Skeletal muscle satellite cell (primary cell): Measurements from ENCODE around the gene CDK5R2.
A peak's percentile ranks its signal among the peaks of the same experiment; 100 is the strongest.

ENCODE experiments used
- H3K27me3 ChIP-seq: 2 replicates; pipeline ENCODE4 v1.7.0; 2013; ENCODE audit warnings: low read length; ENCODE audit not compliant: control insufficient read depth, insufficient read depth
- H3K36me3 ChIP-seq: 2 replicates; pipeline ENCODE4 v1.7.0; 2013; ENCODE audit warnings: mild to moderate bottlenecking, control low read depth, low read length; ENCODE audit not compliant: insufficient read depth
- H3K4me1 ChIP-seq: 2 replicates; pipeline ENCODE4 v1.7.0; 2013; ENCODE audit warnings: low read length; ENCODE audit not compliant: control insufficient read depth, insufficient read depth
- H3K4me2 ChIP-seq: 2 replicates; pipeline ENCODE4 v1.7.0; 2013; ENCODE audit warnings: mild to moderate bottlenecking, low read length
- H3K4me3 ChIP-seq: 2 replicates; pipeline ENCODE4 v1.7.0; 2013; ENCODE audit warnings: low read length
- H3K9ac ChIP-seq: 2 replicates; pipeline ENCODE4 v1.7.0; 2013; ENCODE audit warnings: mild to moderate bottlenecking, low read depth, low read length, moderate library complexity
- H3K9me3 ChIP-seq: replicated peaks from 2 replicates; pipeline ENCODE4 v1.7.0; 2013; ENCODE audit warnings: mild to moderate bottlenecking, control low read depth, low read length

CDK5R2 gene

DNA sequence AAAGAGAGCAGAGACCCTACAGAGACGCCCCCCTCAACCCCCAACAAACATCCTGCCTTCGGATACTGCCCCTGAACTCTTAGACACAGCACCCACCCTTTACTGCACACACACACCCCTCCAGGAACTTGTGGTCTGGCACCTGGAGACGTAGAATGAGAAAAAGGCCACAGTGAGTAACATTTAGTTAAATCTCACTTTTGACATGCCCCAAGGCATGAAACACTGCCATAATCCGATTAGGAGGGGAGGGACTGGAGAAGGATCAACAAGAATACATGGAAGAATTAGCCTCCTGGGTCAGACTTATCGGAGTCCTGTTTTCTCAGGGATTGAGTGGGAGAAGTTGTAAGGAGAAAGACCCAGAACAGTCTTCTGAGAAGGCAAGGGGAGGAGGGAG lies 4.1 kb downstream of the CDK5R2 start:
- H3K9me3 ChIP-seq, result no peaks in the 10 kb centered on the region
- no peak overlapping the region for H3K9ac ChIP-seq
- H3K4me2 ChIP-seq, result peak overlapping the region; percentile 58
- peaks cover 62% of the 10 kb centered on the region for H3K27me3 ChIP-seq
- H3K4me3 ChIP-seq, result peak overlapping the region; percentile 28
- peaks cover 22% of the 10 kb centered on the region for H3K4me1 ChIP-seq
- no peaks in the 10 kb centered on the region for H3K36me3 ChIP-seq

DNA sequence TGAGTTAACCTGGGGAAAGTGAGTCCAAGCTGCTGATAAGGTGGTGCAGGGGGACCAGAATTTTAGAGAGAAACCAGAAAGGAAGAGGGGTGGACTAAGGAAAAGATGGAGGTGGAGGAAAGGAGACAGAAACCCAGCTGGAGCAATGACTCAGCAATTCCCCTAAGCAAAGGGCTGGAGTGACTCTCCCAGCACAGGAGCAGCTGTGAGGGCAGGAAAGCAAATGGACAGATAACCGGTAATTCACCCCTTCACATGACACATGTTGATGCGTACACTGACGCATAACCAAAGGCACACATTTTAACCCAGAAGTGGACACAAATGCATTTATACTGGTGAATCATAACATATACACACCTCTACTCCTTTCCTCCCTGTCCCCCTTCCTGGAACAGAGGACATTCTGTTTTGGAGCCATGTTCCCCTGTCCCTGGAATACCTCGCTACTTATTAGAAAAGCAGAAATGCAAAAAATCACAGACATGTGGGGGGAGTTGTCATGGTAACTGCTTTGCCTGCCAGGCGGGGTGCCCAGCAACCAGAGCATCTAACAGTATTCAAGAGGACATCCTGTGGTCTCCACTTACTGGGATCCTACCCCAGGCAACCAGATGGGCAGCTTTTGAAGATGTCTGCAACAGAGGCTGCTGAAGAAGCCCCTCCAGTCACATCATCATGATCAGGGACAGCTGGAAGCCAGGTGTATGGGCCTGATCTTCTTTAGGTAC lies 4.7 kb downstream of the CDK5R2 start:
- Histone ChIP-seq H3K4me1 (peaks cover 22% of the 10 kb centered on the region), H3K9me3 (no peaks in the 10 kb centered on the region), H3K4me3 (peak overlapping the region; percentile 28), H3K9ac (no peak overlapping the region), H3K4me2 (peak overlapping the region; percentile 58), H3K36me3 (no peaks in the 10 kb centered on the region), H3K27me3 (peaks cover 56% of the 10 kb centered on the region)

DNA sequence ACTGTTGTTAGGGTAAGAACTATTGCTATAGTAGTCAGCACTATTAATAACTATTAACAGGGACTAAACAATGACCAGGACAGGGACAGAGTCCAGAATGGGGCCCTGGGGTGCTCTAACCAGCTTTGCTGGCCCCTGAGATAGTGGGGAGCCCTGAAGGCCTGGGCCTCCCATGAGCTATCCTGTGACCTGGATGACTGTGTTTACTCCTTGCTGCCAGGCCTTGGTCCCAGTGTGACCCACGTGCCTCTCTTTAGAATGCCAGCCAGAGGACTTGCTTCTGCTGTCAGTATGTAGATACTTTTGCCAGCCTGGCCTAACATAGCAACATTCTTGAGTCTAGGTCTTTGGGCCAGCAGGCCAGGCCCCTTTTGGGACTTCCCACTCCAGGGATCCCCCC lies 11.4 kb downstream of the CDK5R2 start:
- Histone ChIP-seq H3K27me3 (peaks cover 65% of the 10 kb centered on the region), H3K4me3 (no peak overlapping the region), H3K4me2 (no peak overlapping the region), H3K9ac (no peak overlapping the region), H3K36me3 (no peaks in the 10 kb centered on the region), H3K9me3 (no peaks in the 10 kb centered on the region), H3K4me1 (no peaks in the 10 kb centered on the region)

DNA sequence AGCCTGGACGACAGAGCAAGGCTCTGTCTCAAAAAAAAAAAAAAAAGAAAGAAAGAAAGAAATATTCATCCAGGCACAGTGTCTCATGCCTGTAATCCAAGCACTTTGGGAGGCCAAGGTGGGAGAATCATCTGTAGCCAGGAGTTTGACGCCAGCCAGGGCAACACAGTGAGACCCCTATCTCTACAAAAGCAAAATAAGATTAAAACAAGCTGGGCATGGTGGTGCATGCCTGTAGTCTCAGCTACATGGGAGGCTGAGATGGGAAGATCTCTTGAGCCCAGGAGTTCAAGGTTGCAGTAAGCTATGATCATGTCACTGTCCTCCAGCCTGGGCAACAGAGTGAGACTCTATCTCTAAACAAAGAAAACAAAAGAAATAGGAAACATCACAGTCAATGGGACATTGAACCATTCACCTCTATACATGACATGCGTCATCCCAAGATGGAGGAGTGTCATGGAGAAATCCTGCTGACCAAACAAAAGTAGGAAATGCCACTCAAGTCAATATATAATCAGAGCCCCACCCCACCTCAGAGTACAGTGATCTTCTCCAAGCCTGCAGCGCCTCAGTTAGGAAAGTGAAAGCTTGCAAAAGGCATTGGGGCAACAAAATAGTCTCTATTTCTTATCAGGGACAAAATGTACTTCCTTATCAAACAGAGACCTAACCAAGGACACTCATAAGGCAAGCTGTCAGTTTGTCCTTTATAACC lies 15.8 kb downstream of the CDK5R2 start:
- no peaks in the 10 kb centered on the region for H3K9me3 ChIP-seq
- no peak overlapping the region for H3K9ac ChIP-seq
- peaks cover 70% of the 10 kb centered on the region for H3K27me3 ChIP-seq
- no peaks in the 10 kb centered on the region for H3K4me1 ChIP-seq
- H3K36me3 ChIP-seq, result no peaks in the 10 kb centered on the region
- no peak overlapping the region for H3K4me2 ChIP-seq
- no peak overlapping the region for H3K4me3 ChIP-seq

DNA sequence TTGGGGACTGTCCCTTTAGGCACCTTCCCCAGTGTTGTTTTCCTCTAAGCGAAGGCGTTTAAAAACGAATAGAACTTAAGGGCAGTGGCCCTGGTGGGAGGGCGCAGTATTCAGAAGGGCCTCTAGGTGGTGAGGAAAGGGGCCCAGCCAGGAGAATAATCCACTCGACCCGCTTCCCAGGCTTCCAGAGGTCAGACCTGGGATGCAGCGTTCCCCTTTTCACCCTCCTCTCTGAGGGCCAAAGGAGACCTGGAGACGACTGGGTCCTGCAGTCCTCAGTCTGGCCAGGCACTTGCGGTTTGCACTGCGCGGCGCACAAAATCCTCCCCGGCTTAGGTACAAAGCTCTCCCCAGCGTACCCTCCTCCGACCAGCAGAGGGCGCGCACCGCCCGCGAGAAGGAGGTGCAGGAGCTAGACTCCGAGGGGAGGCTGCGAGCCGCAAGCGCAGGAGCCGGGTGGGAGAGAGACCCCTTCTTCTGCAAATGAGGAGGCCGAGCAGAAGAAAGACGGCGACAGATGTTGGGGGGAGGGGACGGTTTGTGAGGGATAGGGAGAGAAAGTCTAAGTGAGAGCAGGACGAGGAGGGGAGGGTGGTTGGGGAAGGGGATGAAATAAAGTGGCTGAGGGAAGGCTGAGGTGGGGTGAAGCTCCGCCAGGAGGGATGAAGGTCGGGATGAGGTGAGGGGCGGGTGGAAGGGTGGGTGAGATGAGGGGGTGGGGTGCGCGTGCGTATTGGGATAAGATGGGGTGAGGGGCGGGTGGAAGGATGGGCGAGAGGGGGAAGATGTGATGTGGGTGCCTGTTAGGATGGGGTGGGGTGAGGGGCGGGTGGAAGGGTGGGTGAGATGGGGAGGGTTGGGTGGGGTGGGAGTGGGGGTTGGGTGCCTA lies 20.6 kb downstream of the CDK5R2 start:
- H3K4me1 ChIP-seq, result peaks cover 9% of the 10 kb centered on the region
- H3K27me3 ChIP-seq, result peaks cover 79% of the 10 kb centered on the region

DNA sequence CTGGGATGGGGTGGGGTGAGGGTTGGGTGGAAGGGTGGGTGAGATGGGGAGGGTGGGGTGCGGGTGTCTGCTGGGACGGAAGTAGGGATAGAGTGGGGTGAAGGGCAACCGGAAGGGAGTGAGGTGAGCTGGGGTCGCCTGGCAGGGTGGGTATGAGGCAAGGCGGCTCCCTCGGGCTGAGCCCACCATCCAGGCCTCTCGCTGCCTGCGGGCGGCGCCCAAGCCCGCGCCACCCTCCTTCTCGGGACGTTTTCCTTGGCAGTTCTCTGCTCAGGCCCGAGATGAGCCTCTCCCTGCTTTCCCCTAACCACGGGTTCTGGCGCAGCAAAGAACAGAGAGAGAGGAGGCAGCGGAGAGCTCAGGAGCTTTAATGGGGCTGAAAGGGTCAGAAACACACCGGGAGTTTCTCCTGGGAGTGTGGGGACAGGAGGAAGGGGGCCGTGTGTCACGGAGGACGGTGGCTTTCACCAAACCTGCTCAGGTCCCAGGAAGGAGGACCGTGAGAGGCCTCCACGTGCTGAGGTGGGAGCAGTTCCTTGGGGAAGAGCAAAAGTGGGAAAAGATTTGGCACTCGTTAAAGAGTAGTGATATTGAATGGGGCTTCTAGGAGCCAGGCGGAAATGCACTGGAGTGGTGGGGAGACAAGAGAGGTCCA lies 21.4 kb downstream of the CDK5R2 start:
- Histone ChIP-seq H3K4me3 (no peak overlapping the region), H3K36me3 (no peaks in the 10 kb centered on the region), H3K4me2 (no peak overlapping the region), H3K9ac (no peak overlapping the region), H3K27me3 (peaks cover 77% of the 10 kb centered on the region), H3K9me3 (no peaks in the 10 kb centered on the region), H3K4me1 (peaks cover 9% of the 10 kb centered on the region)

More for the DNA sequence above, 20.6 kb downstream of the CDK5R2 start:
- peak overlapping the region; percentile 58 for H3K4me3 ChIP-seq
- no peaks in the 10 kb centered on the region for H3K36me3 ChIP-seq
- H3K9me3 ChIP-seq, result no peaks in the 10 kb centered on the region
- H3K4me2 ChIP-seq, result peak overlapping the region; percentile 78
- H3K9ac ChIP-seq, result no peak overlapping the region

DNA sequence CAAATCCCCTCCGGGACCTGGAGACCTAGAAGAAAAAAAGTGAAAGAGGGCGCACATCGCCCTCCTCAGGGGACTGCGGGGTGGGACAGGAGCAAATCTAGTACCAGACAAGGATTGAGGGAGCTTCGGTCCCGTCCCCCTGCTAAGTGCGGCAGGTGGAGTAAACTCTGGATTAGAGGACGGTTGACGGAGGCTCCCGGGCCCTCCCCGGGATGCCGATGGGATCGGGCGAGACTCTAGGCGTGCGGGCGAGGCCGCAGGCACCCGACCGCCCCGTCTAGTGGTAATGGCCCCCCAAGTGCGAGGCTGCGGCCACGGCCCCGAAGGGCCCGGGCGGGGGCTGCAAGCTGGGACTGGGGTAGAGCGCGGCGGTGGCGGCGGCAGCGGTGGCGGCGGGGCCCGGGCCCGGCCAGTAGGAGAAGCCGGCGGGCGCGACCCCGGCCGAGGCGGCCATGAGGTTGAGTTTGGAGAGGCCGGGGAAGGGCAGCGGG lies 22.0 kb downstream of the CDK5R2 start:
- Histone ChIP-seq H3K4me2 (peak overlapping the region; percentile 63), H3K9me3 (no peaks in the 10 kb centered on the region), H3K36me3 (no peaks in the 10 kb centered on the region), H3K9ac (no peak overlapping the region), H3K27me3 (peaks cover 77% of the 10 kb centered on the region), H3K4me3 (no peak overlapping the region), H3K4me1 (peaks cover 9% of the 10 kb centered on the region)

DNA sequence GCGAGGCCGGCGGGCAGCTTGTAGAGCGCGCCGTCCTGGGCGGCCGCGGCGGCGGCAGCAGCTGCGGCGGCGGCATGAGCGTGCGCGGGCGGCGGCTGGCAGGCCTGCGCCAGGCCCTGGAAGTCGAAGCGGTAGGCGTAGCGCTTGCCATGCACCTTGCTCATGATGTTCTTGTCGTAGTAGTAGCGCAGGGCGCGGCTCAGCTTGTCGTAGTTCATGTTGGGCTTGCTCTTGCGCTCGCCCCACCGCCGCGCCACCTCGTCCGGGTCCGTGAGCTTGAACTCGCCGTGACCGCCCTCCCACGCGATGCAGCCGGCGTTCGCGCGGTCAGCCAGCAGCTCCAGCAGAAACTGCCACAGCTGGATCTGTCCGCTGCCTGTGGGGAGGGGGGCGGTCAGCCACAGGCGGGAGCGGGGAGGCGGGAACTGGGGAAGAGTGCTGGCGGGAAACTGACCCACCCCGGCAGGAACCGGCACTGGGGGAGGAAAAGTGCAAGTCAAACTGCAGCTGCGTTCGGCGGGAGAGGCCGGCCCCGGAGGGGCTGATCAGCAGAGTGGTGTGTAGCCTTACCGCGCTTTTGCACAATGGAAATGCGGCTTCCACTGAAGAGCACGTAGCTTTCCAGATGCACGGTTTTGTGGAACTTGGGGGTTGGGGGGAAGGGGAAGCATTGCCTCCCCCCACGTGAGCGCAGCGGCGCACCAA lies 22.6 kb downstream of the CDK5R2 start:
- Histone ChIP-seq H3K36me3 (no peaks in the 10 kb centered on the region), H3K4me1 (peaks cover 9% of the 10 kb centered on the region), H3K9ac (no peak overlapping the region), H3K4me2 (peak overlapping the region; percentile 63), H3K9me3 (no peaks in the 10 kb centered on the region), H3K4me3 (peak overlapping the region; percentile 22), H3K27me3 (peaks cover 77% of the 10 kb centered on the region)

DNA sequence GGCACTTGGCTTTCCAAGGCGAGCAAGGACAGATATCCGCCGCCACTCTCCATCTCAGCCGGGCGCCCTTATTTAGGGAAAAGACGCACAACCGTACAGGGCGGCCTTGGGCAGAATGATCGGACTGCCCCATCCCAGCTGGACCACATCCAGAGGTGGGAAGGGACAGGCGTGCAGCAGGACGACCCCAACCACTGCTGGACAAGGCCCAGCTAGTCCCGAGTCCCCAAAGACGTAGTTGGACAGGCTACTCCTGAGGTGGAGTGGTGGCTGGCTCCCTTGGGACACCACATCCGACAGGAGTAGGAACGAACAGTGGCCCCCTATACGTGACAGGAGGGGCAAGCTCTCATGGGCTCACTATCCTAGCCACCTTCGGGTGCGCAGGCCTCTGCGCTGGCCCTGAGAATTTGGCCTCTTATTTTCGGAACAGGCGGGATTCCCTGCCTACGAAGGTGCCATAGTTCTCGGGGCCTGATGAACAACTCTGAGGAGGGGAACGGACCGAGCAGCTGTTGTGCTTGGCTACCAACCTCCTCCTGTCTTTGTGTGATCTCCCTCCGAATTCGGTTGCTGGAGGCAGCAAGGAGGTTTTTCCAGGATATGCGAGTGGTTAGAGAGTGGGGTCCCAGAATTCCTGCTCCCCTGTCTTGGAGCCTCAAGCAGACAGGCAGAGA lies 23.3 kb downstream of the CDK5R2 start:
- H3K9me3 ChIP-seq, result no peaks in the 10 kb centered on the region
- peaks cover 9% of the 10 kb centered on the region for H3K4me1 ChIP-seq
- H3K4me3 ChIP-seq, result no peak overlapping the region
- H3K4me2 ChIP-seq, result no peak overlapping the region
- no peaks in the 10 kb centered on the region for H3K36me3 ChIP-seq
- H3K27me3 ChIP-seq, result peaks cover 77% of the 10 kb centered on the region
- H3K9ac ChIP-seq, result no peak overlapping the region

DNA sequence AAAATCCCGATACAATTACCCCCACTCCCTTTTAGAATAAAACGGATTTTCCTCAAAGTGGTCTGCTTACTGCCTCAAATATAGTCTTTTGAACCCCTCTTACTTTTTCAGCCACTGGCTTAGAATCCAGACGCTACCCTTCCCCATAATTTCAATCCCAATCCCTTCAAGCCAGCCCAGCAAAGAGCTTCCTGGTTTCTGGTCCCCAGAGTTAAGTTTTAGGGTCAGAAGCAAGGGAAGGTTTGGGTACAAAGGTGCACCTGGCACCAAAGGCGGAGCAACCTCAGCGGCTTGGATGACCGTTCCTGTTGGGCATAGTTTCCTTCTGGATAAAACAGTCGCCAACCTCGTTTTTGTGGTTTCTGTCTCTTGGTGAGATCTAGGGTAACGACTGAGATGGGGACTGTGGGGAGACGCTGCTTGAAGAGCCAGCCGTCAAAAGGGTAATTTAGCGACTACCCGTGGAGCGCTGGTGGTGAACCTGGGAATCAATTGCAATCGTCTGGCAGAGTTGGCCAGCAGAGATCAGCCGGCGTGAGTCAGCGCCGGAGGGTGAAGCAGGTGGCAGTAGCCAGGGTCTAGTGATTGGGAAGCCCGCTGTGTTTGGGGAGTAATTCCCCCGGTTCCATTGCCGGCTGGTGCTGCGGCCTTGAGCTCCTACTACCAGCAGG lies 23.9 kb downstream of the CDK5R2 start:
- Histone ChIP-seq H3K4me2 (no peak overlapping the region), H3K4me3 (no peak overlapping the region), H3K9me3 (no peaks in the 10 kb centered on the region), H3K36me3 (no peaks in the 10 kb centered on the region), H3K27me3 (peaks cover 75% of the 10 kb centered on the region), H3K4me1 (peaks cover 9% of the 10 kb centered on the region), H3K9ac (no peak overlapping the region)
